Neutrophil (primary cell): ENCODE data around the gene VPS72.

ENCODE experiments used
- H3K27ac ChIP-seq: fragments of 200-600 bp; sonication (generic); 2 replicates; pipeline ENCODE4 v1.5.1; 2016; ENCODE audit warnings: mild to moderate bottlenecking, moderate library complexity
- H3K27me3 ChIP-seq: fragments of 200-600 bp; sonication (generic); 2 replicates; pipeline ENCODE4 v1.6.0; 2016; ENCODE audit warnings: mild to moderate bottlenecking
- H3K36me3 ChIP-seq: fragments of 200-600 bp; sonication (generic); 2 replicates; pipeline ENCODE4 v1.5.1; 2017
- H3K4me1 ChIP-seq, 2 experiments: fragments of 200-600 bp in 1 of 2; sonication (generic) in 1 of 2; 1 replicate in 1 of 2; 2 replicates in 1 of 2; pipeline versions ENCODE4 v1.5.1 to v1.6.1; 2013 to 2016; ENCODE audit warnings: low read depth in 1 of 2, low read length in 1 of 2, mild to moderate bottlenecking in 1 of 2, moderate library complexity in 1 of 2; ENCODE audit not compliant: control insufficient read depth in 1 of 2, insufficient read depth in 1 of 2
- H3K4me3 ChIP-seq, 2 experiments: fragments of 200-600 bp in 1 of 2; sonication (generic) in 1 of 2; 1 replicate in 1 of 2; 2 replicates in 1 of 2; pipeline ENCODE4 v1.5.1; 2013 to 2016; ENCODE audit warnings: low read depth in 1 of 2, low read length in 1 of 2, mild to moderate bottlenecking in 1 of 2, moderate library complexity in 1 of 2
- H3K9me3 ChIP-seq: fragments of 200-600 bp; sonication (generic); 2 replicates; pipeline ENCODE4 v1.5.1; 2016
- TF ChIP-seq, protein P1 (sequence below): fragments of 200-600 bp; sonication (generic); IDR thresholded peaks from 2 replicates; pipeline ENCODE4 v1.5.1; 2016; ENCODE audit warnings: antibody characterized with exemption

The VPS72 gene

DNA sequence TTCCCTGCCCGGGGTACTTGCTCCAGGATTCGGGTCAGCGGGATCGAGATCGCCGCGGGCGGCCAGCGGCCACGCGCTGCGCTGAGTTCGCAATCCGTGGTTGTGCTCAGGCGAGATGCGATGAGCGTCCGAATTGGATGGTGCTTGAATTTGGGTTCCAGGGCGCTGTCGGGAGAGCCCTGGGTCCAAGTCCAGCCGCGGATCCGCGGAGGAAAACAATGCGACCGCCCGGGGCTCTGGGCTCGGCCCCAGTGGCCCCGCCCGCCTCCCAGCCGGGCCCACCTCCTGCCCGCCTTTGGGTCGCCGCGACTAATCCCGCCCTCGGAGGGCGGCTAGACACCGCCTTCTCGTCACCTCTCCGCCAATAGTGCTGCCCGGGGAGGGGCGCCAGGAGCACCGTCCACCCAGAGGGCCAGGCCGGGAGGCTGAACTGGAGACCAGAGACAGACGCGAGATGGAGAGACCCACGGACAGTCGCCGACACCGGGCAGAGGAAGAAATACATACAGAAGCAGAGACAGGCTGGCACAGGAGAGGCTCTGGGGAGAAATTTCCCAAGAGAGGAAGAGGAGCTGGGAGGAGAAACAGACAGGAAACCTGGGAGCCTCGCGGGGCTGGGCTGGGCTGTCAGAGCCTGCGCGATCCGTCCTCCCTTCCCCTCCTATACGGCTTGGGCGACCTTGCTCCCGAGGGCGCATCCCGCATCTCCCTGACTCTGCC is 43.4 kb downstream of the VPS72 start, which contains the start of gene SEMA6C:
Gene SEMA6C (minus strand): TSS at position 220 of the 720 bp plus-strand sequence. CDS start 4,010 bp downstream, outside the sequence.
- H3K27ac ChIP-seq, result peak within 1 kb of the TSS; percentile 45

DNA sequence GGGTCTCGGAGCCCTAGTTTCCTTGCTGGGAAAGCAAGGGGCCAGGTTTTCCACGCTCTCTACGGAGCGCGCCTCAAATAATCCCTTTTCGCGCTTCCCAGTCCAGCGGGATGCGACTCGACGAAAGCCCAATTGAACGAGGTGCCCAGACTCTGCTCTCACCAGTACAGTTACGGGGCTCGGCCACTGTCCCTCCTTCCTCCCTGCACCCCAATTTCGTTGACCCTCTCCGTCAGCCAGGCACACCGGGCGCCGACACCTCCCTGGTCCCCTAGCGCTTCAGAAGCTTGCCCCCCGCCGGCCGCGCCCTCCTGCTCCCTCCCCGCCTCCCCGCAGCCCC is 44.0 kb downstream of the VPS72 start:
- Histone ChIP-seq H3K27me3 (peaks cover 58% of the 10 kb centered on the region), H3K36me3 (no peaks in the 10 kb centered on the region), H3K27ac (peak overlapping the region; percentile 45), H3K4me1 (peaks cover 16 to 23% of the 10 kb centered on the region in 2 experiments), H3K9me3 (no peaks in the 10 kb centered on the region), H3K4me3 (peak overlapping the region; percentile 78 to 99)
- TF ChIP-seq, protein P1, sequence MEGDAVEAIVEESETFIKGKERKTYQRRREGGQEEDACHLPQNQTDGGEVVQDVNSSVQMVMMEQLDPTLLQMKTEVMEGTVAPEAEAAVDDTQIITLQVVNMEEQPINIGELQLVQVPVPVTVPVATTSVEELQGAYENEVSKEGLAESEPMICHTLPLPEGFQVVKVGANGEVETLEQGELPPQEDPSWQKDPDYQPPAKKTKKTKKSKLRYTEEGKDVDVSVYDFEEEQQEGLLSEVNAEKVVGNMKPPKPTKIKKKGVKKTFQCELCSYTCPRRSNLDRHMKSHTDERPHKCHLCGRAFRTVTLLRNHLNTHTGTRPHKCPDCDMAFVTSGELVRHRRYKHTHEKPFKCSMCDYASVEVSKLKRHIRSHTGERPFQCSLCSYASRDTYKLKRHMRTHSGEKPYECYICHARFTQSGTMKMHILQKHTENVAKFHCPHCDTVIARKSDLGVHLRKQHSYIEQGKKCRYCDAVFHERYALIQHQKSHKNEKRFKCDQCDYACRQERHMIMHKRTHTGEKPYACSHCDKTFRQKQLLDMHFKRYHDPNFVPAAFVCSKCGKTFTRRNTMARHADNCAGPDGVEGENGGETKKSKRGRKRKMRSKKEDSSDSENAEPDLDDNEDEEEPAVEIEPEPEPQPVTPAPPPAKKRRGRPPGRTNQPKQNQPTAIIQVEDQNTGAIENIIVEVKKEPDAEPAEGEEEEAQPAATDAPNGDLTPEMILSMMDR, result no peak

More for the DNA sequence above, 43.4 kb downstream of the VPS72 start, which contains the start of gene SEMA6C:
- Histone ChIP-seq H3K9me3 (no peaks in the 10 kb centered on the region), H3K36me3 (no peaks in the 10 kb centered on the region), H3K4me3 (peak within 1 kb of the TSS; percentile 78 to 99), H3K4me1 (peaks cover 16 to 23% of the 10 kb centered on the region in 2 experiments), H3K27me3 (peaks cover 58% of the 10 kb centered on the region)
- TF ChIP-seq, protein P1, result peak; percentile 40

- Histone ChIP-seq H3K4me3 (peak overlapping the region; percentile 78 to 99), H3K27ac (no peak overlapping the region), H3K27me3 (peaks cover 58% of the 10 kb centered on the region), H3K36me3 (no peaks in the 10 kb centered on the region), H3K4me1 (peaks cover 16 to 23% of the 10 kb centered on the region in 2 experiments), H3K9me3 (no peaks in the 10 kb centered on the region)
- TF ChIP-seq, protein P1, result no peak
These were observed 44.5 kb downstream of the VPS72 start for GRCh38 chr1:151145304-151146071.

DNA sequence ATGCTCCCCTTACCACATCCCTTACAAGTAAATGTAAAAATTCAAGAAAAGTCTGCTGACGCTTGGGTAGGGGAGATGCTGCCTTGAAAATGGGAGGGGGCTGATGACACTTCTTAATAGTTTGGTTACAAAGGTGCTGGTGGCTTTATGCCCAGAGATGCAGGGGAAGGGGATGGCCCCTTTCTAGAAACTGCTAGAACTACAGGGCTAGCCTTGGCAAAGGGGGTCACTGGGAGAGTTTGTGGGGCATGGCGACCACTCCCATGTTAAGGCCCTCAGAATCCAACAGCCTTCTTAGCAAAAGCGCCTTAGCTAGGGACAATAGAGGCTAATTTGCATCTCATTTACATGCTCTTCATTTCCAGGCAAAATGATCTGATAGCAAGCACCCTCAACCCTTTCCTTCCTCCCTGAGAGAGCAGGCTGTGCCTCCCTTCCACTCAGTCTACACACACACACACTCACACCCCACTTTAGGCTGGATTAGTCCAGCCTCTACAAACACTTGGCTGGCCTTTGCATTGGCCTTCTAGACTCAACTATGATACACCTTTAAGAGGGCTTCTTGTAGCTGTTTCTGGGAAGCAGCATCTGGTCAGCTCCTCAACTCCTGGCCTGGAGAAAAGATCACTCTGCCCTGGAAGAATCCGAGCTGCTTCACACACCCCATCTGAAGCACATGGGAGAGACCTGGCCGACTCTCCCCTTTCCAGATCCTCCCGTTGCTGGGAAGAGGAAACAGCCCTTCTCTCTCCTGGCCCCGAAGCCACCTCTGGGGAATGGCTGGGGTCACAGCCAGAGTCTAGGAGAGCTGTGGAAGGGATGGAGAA is 45.3 kb downstream of the VPS72 start:
- Histone ChIP-seq H3K27me3 (peaks cover 58% of the 10 kb centered on the region), H3K4me1 (peaks cover 16 to 23% of the 10 kb centered on the region in 2 experiments), H3K4me3 (no peak overlapping the region), H3K27ac (no peak overlapping the region), H3K36me3 (no peaks in the 10 kb centered on the region), H3K9me3 (no peaks in the 10 kb centered on the region)
- TF ChIP-seq, protein P1, result no peak

- peaks cover 16 to 23% of the 10 kb centered on the region in 2 experiments for H3K4me1 ChIP-seq
- H3K27me3 ChIP-seq, result peaks cover 58% of the 10 kb centered on the region
- no peaks in the 10 kb centered on the region for H3K9me3 ChIP-seq
- H3K4me3 ChIP-seq, result no peak overlapping the region
- no peaks in the 10 kb centered on the region for H3K36me3 ChIP-seq
- no peak overlapping the region for H3K27ac ChIP-seq
- TF ChIP-seq, protein P1, result no peak
These were observed 46.0 kb downstream of the VPS72 start for GRCh38 chr1:151143986-151144385.
